Measurements from ENCODE around the gene GMDS. TPM values are rescaled to one million over a fixed set of nuclear protein-coding genes. Genes with fewer than 3 reads are reported as not detected.

The GMDS gene
- total RNA-seq, 1 experiment from 2014 or later, result 35.0 TPM

DNA sequence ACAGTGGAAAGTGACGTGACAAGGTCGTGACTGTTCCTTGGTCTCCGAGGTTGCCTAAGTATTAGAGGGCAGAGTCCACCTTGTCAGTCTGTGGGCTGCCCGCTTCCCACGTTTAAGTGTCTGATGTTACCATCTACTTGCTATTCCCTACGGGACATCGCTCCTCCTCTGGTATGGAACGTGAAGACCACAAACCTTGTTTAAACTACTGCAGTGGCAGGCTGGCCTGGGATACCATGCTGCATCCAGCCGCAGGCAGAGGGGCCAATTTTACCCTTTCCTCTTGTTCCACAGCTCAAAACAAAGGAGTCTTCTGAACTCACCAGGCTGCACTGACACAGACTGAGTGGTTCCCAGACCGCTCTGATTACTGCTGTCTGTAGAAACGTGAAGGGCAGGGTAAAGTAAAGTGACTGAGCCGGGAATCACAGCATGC, 359.8 kb downstream of the GMDS start:
- Mint-ChIP-seq H3K4me3 (no peak overlapping the region), H3K9me3 (no peaks in the 10 kb centered on the region), H3K27me3 (ENCODE audit: low read depth) (no peaks in the 10 kb centered on the region), H3K36me3 (no peaks in the 10 kb centered on the region), H3K27ac (no peak overlapping the region), H3K4me1 (peaks cover 4% of the 10 kb centered on the region; the same call in 1 of the 2 replicates)
- CTCF ChIA-PET, result no interaction called here
- ATAC-seq, result peak; percentile 48
- no peak for DNase-seq (ENCODE audit: low spot score)
- TF ChIP-seq, protein P1, sequence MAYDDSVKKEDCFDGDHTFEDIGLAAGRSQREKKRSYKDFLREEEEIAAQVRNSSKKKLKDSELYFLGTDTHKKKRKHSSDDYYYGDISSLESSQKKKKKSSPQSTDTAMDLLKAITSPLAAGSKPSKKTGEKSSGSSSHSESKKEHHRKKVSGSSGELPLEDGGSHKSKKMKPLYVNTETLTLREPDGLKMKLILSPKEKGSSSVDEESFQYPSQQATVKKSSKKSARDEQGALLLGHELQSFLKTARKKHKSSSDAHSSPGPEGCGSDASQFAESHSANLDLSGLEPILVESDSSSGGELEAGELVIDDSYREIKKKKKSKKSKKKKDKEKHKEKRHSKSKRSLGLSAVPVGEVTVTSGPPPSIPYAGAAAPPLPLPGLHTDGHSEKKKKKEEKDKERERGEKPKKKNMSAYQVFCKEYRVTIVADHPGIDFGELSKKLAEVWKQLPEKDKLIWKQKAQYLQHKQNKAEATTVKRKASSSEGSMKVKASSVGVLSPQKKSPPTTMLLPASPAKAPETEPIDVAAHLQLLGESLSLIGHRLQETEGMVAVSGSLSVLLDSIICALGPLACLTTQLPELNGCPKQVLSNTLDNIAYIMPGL (CRISPR knock-in tag; IDR thresholded peaks at IDR 0.05), result no peak
- TF ChIP-seq, protein P2, sequence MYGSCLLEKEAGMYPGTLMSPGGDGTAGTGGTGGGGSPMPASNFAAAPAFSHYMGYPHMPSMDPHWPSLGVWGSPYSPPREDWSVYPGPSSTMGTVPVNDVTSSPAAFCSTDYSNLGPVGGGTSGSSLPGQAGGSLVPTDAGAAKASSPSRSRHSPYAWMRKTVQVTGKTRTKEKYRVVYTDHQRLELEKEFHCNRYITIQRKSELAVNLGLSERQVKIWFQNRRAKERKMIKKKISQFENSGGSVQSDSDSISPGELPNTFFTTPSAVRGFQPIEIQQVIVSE (CRISPR knock-in tag; IDR thresholded peaks at IDR 0.05; ENCODE audit: borderline replicate concordance), result no peak
- TF ChIP-seq, protein P3, sequence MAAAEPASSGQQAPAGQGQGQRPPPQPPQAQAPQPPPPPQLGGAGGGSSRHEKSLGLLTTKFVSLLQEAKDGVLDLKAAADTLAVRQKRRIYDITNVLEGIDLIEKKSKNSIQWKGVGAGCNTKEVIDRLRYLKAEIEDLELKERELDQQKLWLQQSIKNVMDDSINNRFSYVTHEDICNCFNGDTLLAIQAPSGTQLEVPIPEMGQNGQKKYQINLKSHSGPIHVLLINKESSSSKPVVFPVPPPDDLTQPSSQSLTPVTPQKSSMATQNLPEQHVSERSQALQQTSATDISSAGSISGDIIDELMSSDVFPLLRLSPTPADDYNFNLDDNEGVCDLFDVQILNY (CRISPR knock-in tag; IDR thresholded peaks at IDR 0.05), result no peak
- no peak for TF ChIP-seq FOXJ3 (CRISPR knock-in tag; IDR thresholded peaks at IDR 0.05; ENCODE audit: borderline replicate concordance)
- TF ChIP-seq, protein P4, sequence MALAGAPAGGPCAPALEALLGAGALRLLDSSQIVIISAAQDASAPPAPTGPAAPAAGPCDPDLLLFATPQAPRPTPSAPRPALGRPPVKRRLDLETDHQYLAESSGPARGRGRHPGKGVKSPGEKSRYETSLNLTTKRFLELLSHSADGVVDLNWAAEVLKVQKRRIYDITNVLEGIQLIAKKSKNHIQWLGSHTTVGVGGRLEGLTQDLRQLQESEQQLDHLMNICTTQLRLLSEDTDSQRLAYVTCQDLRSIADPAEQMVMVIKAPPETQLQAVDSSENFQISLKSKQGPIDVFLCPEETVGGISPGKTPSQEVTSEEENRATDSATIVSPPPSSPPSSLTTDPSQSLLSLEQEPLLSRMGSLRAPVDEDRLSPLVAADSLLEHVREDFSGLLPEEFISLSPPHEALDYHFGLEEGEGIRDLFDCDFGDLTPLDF (CRISPR knock-in tag; IDR thresholded peaks at IDR 0.05), result no peak
- TF ChIP-seq, protein P5, sequence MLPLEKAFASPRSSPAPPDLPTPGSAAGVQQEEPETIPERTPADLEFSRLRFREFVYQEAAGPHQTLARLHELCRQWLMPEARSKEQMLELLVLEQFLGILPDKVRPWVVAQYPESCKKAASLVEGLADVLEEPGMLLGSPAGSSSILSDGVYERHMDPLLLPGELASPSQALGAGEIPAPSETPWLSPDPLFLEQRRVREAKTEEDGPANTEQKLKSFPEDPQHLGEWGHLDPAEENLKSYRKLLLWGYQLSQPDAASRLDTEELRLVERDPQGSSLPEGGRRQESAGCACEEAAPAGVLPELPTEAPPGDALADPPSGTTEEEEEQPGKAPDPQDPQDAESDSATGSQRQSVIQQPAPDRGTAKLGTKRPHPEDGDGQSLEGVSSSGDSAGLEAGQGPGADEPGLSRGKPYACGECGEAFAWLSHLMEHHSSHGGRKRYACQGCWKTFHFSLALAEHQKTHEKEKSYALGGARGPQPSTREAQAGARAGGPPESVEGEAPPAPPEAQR (CRISPR knock-in tag; IDR thresholded peaks at IDR 0.05), result no peak
- no peak for TF ChIP-seq TP53 (CRISPR knock-in tag; IDR thresholded peaks at IDR 0.05)
- TF ChIP-seq, protein P6, sequence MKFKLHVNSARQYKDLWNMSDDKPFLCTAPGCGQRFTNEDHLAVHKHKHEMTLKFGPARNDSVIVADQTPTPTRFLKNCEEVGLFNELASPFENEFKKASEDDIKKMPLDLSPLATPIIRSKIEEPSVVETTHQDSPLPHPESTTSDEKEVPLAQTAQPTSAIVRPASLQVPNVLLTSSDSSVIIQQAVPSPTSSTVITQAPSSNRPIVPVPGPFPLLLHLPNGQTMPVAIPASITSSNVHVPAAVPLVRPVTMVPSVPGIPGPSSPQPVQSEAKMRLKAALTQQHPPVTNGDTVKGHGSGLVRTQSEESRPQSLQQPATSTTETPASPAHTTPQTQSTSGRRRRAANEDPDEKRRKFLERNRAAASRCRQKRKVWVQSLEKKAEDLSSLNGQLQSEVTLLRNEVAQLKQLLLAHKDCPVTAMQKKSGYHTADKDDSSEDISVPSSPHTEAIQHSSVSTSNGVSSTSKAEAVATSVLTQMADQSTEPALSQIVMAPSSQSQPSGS (CRISPR knock-in tag; IDR thresholded peaks at IDR 0.05; ENCODE audit: borderline replicate concordance, low read depth), result no peak
- TF ChIP-seq, protein P7, sequence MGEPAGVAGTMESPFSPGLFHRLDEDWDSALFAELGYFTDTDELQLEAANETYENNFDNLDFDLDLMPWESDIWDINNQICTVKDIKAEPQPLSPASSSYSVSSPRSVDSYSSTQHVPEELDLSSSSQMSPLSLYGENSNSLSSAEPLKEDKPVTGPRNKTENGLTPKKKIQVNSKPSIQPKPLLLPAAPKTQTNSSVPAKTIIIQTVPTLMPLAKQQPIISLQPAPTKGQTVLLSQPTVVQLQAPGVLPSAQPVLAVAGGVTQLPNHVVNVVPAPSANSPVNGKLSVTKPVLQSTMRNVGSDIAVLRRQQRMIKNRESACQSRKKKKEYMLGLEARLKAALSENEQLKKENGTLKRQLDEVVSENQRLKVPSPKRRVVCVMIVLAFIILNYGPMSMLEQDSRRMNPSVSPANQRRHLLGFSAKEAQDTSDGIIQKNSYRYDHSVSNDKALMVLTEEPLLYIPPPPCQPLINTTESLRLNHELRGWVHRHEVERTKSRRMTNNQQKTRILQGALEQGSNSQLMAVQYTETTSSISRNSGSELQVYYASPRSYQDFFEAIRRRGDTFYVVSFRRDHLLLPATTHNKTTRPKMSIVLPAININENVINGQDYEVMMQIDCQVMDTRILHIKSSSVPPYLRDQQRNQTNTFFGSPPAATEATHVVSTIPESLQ (CRISPR knock-in tag; IDR thresholded peaks at IDR 0.05), result no peak
- TF ChIP-seq NR2C2 (CRISPR knock-in tag; IDR thresholded peaks at IDR 0.05), result no peak
- POLR2A ChIA-PET, result no interaction called here

DNA sequence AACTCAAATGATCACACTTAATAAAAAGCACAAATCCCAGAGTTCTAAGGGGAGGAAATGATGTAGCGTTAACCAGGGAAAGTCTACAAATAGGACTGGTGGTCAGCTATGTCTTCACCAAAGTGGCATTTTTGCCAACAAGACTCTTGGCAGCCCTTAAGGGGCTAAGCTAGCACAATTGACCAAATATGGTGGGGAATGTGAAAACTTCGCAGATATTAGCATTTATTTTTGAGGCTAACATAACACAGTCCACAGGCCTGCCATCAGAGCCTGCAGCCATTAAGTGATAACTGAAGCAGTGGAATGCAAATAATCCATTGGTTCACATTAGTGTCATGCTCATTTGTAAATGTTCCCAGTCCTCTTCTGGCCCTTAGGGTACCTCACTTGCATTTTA, 361.1 kb downstream of the GMDS start:
- H3K27ac Mint-ChIP-seq, result no peak overlapping the region
- TF ChIP-seq JAZF1 (CRISPR knock-in tag; IDR thresholded peaks at IDR 0.05) (no peak), SP1 (CRISPR knock-in tag; conservative IDR thresholded peaks at IDR 0.05) (no peak), GRHL2 (CRISPR knock-in tag; IDR thresholded peaks at IDR 0.05; ENCODE audit: insufficient replicate concordance, severe bottlenecking) (no peak), MYBL2 (CRISPR knock-in tag; IDR thresholded peaks at IDR 0.05) (no peak), ZNF219 (CRISPR knock-in tag; IDR thresholded peaks at IDR 0.05; ENCODE audit: borderline replicate concordance) (no peak), ZNF263 (CRISPR knock-in tag; IDR thresholded peaks at IDR 0.05; ENCODE audit: low read depth) (no peak)
- TF ChIP-seq, protein P8, sequence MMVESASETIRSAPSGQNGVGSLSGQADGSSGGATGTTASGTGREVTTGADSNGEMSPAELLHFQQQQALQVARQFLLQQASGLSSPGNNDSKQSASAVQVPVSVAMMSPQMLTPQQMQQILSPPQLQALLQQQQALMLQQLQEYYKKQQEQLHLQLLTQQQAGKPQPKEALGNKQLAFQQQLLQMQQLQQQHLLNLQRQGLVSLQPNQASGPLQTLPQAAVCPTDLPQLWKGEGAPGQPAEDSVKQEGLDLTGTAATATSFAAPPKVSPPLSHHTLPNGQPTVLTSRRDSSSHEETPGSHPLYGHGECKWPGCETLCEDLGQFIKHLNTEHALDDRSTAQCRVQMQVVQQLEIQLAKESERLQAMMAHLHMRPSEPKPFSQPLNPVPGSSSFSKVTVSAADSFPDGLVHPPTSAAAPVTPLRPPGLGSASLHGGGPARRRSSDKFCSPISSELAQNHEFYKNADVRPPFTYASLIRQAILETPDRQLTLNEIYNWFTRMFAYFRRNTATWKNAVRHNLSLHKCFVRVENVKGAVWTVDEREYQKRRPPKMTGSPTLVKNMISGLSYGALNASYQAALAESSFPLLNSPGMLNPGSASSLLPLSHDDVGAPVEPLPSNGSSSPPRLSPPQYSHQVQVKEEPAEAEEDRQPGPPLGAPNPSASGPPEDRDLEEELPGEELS (CRISPR knock-in tag; IDR thresholded peaks at IDR 0.05), result no peak
- TF ChIP-seq, protein P9, sequence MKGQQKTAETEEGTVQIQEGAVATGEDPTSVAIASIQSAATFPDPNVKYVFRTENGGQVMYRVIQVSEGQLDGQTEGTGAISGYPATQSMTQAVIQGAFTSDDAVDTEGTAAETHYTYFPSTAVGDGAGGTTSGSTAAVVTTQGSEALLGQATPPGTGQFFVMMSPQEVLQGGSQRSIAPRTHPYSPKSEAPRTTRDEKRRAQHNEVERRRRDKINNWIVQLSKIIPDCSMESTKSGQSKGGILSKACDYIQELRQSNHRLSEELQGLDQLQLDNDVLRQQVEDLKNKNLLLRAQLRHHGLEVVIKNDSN (CRISPR knock-in tag; IDR thresholded peaks at IDR 0.05), result no peak
- H3K27me3 Mint-ChIP-seq (ENCODE audit: low read depth), result no peaks in the 10 kb centered on the region
- DNase-seq (ENCODE audit: low spot score), result no peak
- H3K36me3 Mint-ChIP-seq, result no peaks in the 10 kb centered on the region
- CTCF ChIA-PET, result no interaction called here
- peaks cover 4% of the 10 kb centered on the region; the same call in 1 of the 2 replicates for H3K4me1 Mint-ChIP-seq
- POLR2A ChIA-PET, result interaction anchor here (0.5 kb wide), 1 partner anchor 1449 kb away, joined by 3 read pairs; no protein-coding TSS in a partner anchor
- no peak for ATAC-seq
- no peak overlapping the region for H3K4me3 Mint-ChIP-seq
- no peaks in the 10 kb centered on the region for H3K9me3 Mint-ChIP-seq

Data from WTC11 (cell line).